Amniotic stem cell (primary cell): ENCODE data around the gene PFDN5.

ENCODE experiments used
- DNase-seq: peaks from one replicate; lab custom pipeline; 2025; lab: John Stamatoyannopoulos, UW

Gene PFDN5

DNA sequence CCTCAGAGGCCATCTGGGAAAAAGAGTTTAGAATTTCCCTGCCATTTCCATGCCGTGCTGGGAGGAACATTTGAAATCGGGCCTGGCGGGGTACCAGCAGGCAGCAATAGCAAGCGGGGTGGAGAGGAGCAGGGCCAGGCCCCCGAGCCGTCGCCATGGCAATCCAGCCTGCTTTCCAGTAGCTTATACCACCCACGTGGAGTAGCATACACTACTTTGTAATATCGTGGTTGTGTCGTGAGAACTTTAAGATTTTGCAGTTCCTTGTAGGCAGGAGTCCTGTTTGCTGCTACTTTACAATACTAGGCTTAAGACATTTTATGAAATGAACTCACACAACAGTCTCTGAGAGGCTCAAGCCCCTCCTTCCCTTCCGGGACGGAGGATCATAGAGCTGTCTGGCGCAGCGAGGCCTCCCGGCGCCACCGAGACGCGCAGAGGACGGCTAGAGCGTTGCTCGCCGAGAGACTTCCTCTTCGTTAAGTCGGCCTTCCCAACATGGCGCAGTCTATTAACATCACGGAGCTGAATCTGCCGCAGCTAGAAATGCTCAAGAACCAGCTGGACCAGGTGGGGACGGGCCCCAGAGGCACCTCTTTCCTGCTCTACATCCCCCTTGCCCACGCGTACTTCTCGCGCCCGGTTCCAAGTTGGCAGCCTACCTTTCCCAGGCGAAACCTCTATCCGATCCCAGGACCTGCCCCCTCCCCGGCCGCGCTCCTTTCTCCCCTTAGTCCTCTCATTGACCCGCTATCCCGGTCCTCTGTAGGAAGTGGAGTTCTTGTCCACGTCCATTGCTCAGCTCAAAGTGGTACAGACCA is at the start of gene PFDN5:
PFDN5 (plus strand) TSS at position 473 of the 821 bp plus-strand sequence; CDS start at position 499, 26 bp downstream.
- peak; percentile 67 for DNase-seq

DNA sequence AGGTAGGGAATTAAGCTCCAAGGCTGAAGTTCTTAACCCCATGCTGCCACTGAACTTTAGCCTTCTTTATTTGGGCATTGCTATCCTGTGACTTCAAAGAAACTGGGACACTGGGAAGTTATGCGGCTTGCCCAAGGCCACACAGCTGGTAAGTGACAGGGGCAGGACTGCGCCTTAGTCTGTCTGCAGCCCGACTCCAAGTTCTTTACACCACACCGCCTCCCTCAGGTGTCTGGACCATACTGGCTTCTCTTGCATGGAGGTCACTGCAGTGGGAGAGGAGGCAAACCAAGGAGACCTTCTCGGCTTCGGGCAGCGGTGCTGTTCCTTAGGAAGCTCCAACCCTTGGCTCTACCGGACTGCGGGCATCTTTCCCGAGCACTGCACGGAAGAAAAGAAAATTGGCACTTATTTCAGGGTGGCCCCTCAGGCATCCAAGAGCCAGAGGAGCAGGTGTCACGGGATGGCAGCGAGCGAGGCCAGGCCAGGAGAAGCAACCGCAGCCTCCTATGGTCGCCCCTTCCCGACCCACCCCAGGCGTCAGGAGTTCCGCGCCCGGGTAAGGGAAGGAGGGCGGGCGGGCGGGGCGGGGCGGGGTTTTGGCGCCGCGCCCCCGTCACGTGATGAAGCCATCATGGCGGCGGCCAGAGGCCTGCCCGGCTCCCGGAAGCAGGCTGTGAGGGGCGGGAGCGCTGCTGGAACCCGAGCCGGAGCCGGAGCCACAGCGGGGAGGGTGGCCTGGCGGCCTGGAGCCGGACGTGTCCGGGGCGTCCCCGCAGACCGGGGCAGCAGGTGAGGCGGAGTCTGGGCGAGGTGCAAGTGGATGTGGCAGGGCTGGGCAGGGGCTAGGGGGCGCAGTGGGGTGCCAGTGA is 43.6 kb upstream of the PFDN5 start:
- no peak for DNase-seq

DNA sequence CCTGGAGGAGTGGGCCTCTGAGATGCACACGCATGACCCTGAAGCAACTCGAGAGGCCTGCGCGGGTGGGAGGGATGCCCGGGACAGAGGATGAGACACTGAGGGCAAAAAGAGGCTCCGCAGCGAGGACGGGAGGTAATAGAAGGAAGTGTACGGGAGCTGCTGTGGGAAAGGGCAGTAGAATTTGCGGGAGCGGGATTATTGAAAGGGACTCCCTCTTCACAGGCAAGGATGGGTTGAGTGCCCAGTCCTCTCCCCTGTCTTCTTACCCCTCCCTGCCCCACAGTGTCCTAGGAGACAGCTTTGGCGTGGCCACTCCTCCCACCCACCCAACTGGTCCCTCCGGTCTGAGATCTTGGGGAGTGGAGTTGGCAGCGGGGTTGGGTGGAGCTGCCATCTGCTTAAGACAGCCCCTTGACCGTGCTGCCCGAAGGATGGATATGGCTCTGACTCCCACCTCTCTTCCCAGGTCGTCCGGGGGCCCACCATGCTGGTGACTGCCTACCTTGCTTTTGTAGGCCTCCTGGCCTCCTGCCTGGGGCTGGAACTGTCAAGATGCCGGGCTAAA is 42.9 kb upstream of the PFDN5 start:
- no peak for DNase-seq

DNA sequence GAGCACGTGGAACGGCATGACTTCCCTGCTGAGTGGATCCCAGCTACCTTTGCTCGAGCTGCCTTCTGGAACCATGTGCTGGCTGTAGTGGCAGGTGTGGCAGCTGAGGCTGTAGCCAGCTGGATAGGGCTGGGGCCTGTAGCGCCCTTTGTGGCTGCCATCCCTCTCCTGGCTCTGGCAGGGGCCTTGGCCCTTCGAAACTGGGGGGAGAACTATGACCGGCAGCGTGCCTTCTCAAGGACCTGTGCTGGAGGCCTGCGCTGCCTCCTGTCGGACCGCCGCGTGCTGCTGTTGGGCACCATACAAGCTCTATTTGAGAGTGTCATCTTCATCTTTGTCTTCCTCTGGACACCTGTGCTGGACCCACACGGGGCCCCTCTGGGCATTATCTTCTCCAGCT is 42.0 kb upstream of the PFDN5 start:
- DNase-seq = no peak

DNA sequence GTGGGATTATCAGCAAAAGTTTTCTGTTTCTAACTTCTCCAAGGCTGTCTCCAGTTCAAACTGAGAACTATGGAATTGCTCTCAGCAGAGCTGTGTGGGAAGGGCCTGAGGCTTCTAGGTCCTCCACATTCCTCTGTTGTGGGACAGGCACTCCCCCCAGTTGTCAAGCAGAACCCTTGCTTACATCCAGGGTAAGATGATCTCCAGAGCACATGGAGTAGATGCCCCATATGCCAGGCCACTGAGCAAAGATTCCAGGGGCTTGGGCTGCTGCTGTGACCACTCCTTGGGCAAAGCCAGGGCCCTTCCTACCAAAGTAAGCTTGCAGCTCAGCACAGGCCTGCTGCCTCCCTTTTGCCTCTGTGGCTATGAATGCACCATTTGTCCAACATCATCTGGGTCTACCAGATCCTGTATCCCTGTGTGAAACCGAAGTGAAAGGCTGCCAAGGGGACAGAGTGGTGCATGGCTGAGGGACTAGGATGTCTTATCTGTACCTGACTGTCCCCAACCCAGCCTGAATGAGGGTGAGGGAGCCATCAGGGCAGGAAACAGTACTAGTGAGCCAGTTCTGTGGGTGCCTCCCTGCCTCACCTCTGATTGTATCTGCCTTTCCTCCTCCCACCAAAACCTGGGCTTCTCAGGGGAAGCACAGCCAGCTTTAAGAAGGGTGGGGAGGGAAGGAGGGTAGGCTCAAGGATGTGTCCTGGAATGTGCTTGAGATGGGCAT is 40.4 kb upstream of the PFDN5 start:
- no peak for DNase-seq

DNA sequence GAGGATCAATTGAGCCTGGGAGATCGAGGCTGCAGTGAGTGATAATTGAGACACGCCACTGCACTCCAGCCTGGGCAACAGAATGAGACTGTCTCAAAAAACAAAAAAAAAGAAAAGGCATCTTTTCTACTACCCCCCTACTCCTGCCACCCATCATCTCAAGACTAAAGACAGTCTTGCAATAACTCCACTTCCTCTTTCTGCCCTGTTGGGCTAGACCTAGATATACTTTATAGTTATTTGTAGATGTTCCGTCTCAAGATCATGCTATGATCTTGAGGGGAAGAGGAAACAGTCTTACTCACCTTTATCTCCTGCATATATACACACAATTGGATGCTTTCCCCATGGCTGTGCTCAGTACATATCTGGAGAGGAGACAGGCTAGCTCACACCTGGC is 39.3 kb upstream of the PFDN5 start:
- DNase-seq = no peak

DNA sequence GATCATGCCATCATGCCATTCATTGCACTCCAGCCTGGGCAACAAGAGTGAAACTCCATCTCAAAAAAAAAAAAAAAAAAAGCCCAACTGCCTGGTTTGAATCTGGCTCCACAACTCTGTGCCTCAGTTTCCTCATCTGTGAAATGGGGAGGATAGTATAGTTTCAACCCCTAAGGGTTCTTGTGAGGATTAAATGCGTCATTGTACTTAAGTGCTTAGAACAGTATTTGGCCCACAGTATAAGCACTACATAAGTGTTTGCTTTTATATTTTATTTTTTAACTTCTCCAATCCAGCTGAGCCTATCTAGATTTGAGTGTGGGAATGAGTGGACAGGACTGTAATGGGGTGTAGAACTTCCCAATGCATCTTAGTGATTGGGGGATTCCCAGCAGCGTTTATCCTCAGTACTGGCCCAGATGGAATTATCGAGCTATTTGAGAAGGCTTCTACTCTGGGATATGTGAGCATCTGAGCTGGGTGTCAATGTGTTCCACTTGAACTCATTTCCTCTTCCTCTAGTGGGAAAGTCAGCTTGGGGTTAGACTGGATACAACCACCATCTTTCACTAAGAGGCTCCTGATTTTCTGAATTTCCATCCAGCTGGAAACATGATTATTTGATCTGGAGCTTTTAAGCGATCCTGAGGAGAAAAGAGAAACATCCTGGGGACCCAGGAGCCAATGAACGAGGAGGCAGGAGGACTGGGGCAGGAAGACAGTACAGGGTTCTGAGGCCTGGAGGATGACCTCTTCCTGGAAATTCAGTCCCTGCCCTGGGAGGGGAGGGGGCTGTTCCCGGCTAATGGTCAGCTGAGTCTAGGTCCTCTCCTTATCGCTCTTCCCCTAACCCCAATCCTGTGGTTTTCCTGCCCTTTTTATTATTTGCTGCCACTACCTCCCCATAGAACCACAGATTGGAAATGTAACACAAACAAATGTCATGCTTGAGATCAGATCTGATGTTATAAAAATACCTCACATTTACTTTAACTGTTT is 36.5 kb upstream of the PFDN5 start:
- DNase-seq = no peak

DNA sequence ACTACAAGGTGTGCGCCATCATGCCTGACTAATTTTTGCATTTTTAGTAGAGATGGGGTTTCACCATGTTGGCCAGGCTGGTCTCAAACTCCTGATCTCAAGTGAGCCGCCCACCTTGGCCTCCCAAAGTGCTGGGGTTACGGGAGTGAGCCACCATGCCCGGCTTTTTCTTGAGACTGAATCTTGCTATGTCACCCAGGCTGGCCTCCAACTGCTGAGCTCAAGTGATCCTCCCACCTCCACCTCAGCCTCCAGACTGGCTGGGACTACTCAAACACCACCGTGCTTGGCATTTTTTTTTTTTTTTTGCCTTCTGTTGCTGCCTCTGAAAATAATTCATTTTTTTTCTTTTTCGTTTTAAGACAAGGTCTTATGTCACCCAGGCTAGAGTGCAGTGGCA is 35.5 kb upstream of the PFDN5 start:
- no peak for DNase-seq

DNA sequence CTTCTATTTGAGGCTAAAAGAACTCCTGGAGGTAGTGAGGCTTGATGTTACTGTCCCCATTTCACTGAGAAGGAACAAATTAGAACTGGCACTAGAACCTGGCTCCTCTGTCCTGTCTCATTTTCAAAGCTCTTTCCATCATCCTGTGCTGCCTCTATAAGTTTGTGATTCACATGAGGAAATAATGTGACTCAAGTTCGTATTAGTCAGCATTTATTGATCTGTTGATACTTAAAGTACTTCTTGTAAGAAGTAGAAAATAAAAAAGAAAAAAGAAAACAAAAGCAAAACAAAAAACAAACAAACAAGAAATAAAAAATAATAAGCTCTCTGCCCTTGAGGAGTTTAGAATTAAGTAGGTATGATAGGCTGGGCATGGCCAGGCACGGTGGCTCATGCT is 29.6 kb upstream of the PFDN5 start:
- DNase-seq = no peak

DNA sequence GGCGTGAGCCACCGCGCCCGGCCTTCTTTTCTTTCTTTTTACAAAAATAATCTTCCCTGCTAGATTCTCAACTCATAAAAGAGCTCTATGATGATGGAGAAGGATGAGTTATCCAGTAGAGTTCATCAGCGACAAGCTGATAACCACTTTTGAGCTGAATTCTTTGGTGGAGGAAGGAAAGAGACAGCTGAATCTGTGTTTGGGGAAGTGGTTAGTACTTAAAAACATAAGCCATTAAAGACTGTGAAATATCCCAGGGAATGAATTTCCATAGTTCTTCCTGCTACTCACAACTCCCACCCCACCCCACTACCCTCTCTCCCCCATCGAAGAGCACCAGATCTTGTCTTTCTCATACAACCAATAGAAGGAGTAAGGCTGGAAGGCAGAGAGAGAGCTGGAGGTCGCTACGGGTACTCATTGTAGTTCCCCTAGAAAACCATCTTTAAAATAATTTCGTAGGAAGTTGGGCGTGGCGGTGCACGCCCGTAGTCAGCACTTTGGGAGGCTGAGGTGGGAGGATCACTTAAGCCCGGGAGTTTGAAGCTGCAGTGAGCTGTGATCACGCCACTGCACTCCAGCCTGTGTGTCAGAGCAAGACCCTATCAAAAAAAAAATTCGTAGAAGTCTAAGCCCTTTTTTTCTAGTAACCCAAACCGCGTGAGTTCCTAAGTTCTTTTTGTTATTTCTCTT is 27.9 kb upstream of the PFDN5 start:
- DNase-seq = no peak

DNA sequence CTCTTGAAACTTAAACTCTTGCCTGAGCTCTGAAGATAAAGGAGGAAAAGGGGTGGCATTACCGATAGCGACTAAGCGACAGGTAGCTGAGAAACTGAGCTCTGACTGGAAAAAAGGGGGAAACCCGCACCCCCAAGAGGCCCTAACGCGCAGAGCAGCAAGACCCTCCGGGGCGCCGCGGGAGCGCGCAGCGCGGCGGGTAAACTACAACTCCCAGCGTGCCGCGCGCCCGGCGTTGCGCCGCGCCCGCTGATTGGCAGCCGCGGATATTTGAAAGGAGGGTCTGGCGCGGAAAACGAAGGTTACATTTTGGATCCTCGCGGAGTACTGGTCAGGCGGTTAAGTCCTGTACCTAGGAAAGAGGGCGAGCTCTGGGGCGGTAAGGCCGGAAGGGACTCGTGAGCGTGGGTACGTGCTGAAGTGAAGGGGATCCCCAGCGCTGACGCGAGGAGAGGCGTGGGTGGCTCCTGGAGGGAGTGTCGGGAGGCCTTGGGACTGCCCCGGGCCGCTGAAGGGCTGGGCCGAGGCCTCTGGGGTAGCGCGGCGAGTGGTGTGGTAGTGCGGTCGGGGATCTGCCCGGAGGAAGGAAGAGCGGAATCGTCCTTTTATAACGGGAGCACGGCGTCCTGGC is 27.2 kb upstream of the PFDN5 start, which contains the start of gene ESPL1:
ESPL1 (plus strand) TSS at position 301 of the 631 bp plus-strand sequence. CDS start 468 bp downstream, outside the sequence.
- peak; percentile 78 for DNase-seq

DNA sequence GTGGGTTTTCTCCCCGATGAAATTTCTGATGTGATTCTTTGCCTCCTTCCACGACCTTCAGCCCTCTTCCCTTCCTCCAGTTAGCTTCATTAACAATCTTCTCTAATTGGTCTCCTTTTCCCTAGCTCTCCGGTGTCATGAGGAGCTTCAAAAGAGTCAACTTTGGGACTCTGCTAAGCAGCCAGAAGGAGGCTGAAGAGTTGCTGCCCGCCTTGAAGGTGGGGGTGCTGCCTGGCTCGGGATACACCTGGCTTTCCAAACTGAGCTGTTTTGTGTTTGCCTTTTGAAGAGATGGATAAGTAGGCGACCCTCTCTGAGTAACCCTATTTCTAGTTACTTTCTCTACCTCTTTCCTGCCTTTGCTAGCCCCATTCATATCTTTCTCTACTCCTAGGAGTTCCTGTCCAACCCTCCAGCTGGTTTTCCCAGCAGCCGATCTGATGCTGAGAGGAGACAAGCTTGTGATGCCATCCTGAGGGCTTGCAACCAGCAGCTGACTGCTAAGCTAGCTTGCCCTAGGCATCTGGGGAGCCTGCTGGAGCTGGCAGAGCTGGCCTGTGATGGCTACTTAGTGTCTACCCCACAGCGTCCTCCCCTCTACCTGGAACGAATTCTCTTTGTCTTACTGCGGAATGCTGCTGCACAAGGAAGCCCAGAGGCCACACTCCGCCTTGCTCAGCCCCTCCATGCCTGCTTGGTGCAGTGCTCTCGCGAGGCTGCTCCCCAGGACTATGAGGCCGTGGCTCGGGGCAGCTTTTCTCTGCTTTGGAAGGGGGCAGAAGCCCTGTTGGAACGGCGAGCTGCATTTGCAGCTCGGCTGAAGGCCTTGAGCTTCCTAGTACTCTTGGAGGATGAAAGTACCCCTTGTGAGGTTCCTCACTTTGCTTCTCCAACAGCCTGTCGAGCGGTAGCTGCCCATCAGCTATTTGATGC is 26.4 kb upstream of the PFDN5 start:
- no peak for DNase-seq

DNA sequence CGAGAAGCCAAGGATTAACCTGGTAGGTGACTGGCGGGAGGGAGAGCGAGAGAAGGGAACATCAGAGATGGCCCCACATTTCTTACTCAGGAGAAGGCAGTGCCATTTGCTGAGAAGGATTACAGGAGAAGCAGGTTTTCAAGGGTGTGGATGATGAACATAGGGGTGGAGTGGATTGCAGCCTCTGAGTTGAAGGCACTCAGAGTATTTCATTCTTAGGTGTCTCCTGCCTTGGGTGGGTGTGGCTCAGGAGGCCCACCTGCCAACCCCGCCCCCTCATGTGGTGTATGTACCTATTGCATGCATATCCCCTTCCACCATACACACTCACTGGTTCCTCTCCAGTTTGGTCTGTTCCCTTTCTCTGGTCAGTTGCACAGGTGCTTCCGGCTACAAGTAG is 20.9 kb upstream of the PFDN5 start:
- DNase-seq = no peak

DNA sequence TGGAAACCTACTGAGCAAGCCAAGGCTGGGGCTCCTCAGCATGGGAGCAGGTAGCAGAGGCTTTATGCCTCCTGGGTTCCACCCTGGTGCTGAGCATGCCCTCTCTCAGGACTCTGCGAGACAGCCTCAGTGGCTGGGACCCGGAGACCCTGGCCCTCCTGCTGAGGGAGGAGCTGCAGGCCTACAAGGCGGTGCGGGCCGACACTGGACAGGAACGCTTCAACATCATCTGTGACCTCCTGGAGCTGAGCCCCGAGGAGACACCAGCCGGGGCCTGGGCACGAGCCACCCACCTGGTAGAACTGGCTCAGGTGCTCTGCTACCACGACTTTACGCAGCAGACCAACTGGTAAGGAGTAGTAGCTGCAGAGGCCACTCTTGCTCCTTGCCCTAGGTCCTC is 18.8 kb upstream of the PFDN5 start:
- DNase-seq = no peak

DNA sequence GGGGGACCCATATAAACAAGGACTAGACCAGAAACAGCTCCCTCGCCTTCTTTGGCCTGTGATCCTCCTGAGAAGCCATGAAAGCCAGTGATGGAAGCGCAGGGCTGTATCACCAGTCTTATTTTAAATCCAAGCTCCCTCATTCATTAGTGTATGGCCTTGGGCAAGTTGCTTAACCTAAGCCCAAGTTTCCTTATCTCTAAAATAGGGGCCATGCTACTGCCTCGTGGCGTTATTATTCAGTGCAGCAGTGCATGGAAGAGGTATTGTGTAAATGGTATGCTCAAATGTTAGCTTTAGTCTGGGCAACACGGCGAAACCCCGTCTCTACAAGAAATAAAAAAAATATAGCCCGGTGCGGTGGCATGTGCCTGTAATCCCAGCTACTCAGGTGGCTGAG is 17.4 kb upstream of the PFDN5 start:
- no peak for DNase-seq

DNA sequence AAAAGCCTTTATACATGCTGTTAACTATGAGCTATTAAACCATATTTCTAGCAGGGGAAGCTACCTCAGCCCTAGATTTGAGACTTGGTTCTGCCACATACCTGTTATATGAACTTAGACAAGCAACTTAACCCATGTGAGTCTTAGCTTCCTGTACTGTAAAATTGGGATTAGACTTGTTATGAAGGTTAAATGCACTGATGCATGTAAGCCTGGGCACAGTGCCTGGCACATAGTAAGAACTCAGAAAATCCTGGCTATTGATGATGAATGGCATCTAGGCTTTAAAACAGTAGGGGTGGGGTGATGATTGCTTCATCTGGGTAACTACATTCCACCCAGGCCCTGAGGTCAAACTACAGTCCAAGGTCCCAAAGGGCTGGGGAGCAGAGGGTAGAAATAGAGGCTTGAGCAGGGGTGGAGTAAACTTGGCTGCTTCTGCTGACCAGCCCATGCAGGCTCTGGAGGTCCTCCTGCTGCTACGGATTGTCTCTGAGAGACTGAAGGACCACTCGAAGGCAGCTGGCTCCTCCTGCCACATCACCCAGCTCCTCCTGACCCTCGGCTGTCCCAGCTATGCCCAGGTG is 16.0 kb upstream of the PFDN5 start:
- DNase-seq = no peak

DNA sequence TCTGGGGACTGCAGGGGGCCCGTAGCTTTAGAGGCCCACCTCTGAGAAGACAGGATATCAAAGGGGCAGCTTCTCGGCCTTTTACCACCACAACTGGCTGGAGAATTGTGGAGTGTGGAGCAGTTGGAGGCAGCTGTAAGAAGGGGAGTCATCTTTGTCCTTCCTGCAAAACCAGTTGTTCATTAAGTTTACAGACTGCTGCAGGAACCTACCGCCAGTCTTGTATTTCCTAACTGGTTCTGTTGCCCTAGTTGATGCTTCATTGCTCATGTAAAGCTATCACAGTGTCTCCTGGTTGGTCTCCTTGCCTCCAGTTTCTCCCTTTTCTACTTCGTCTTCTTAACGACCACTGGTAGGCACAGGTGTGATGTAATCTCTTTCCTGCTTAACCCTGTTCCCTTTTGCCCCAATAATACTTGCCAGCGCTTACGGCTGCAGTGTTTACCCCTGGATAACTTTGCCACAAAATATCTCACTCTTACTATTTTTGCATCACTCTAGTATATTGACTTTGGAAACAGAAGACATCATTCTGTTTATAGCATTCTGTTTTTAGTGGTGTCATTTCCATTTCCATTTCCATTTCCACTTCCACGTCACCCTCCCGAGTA is 15.3 kb upstream of the PFDN5 start:
- no peak for DNase-seq

DNA sequence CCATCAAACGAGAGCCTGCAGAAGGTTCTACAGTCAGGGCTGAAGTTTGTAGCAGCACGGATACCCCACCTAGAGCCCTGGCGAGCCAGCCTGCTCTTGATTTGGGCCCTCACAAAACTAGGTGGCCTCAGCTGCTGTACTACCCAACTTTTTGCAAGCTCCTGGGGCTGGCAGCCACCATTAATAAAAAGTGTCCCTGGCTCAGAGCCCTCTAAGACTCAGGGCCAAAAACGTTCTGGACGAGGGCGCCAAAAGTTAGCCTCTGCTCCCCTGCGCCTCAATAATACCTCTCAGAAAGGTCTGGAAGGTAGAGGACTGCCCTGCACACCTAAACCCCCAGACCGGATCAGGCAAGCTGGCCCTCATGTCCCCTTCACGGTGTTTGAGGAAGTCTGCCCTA is 8.9 kb upstream of the PFDN5 start:
- no peak for DNase-seq
